GM19468 (cell line): ENCODE results near the gene BMPR1B.
"Not testable (repeated sequence)": the region's sequence is repeated elsewhere in the genome, so short reads cannot be mapped to it uniquely, and the experiment has no call there.

Experiments used
- ATAC-seq: cut with Tn5 transposase; IDR thresholded peaks from one replicate; pipeline ENCODE4 v1.9.1; 2021; ENCODE audit warnings: mild to moderate bottlenecking, moderate library complexity, moderate number of reproducible peaks; ENCODE audit not compliant: unreplicated experiment; ENCODE audit errors: extremely low read depth

Gene BMPR1B

GRCh38 chr4:94828882-94829281 lies 71.1 kb downstream of the BMPR1B start:
- no peak for ATAC-seq

- ATAC-seq: no peak
These were observed 73.9 kb downstream of the BMPR1B start for GRCh38 chr4:94831607-94832006.

- ATAC-seq: not testable (repeated sequence)
These were observed 74.6 kb downstream of the BMPR1B start for GRCh38 chr4:94832329-94832728.

- no peak for ATAC-seq
These were observed 75.6 kb downstream of the BMPR1B start for GRCh38 chr4:94833394-94833793.

- no peak for ATAC-seq
These were observed 76.7 kb downstream of the BMPR1B start for GRCh38 chr4:94834501-94834900.

GRCh38 chr4:94841166-94841863 lies 83.6 kb downstream of the BMPR1B start:
- not testable (repeated sequence) for ATAC-seq

- no peak for ATAC-seq
These were observed 84.1 kb downstream of the BMPR1B start for GRCh38 chr4:94841864-94842221.

GRCh38 chr4:94843216-94843615 lies 85.5 kb downstream of the BMPR1B start:
- ATAC-seq: no peak

- no peak for ATAC-seq
These were observed 90.6 kb downstream of the BMPR1B start for GRCh38 chr4:94848326-94848725.

- ATAC-seq: no peak
These were observed 92.1 kb downstream of the BMPR1B start for GRCh38 chr4:94849901-94850300.

GRCh38 chr4:94852616-94853015 lies 94.9 kb downstream of the BMPR1B start:
- no peak for ATAC-seq

GRCh38 chr4:94856030-94856429 lies 98.3 kb downstream of the BMPR1B start:
- ATAC-seq: no peak

- no peak for ATAC-seq
These were observed 112.4 kb downstream of the BMPR1B start for GRCh38 chr4:94870146-94870545.

- no peak for ATAC-seq
These were observed 114.0 kb downstream of the BMPR1B start for GRCh38 chr4:94871644-94872305.

GRCh38 chr4:94877973-94878372 lies 120.2 kb downstream of the BMPR1B start:
- no peak for ATAC-seq

- ATAC-seq: no peak
These were observed 123.2 kb downstream of the BMPR1B start for GRCh38 chr4:94880956-94881355.

- no peak for ATAC-seq
These were observed 125.0 kb downstream of the BMPR1B start for GRCh38 chr4:94882756-94883155.

- ATAC-seq: no peak
These were observed 129.3 kb downstream of the BMPR1B start for GRCh38 chr4:94887027-94887426.

- ATAC-seq: no peak
These were observed 131.8 kb downstream of the BMPR1B start for GRCh38 chr4:94889523-94889922.

GRCh38 chr4:94889946-94890345 lies 132.2 kb downstream of the BMPR1B start:
- no peak for ATAC-seq

GRCh38 chr4:94890579-94890978 lies 132.8 kb downstream of the BMPR1B start:
- ATAC-seq: no peak

- no peak for ATAC-seq
These were observed 134.3 kb downstream of the BMPR1B start for GRCh38 chr4:94892051-94892450.
